NB4 (cell line): ENCODE data around the gene MOCOS.

Experiments
- DNase-seq: peaks from one replicate; pipeline ENCODE4 v3.0.0; 2010; ENCODE audit warnings: low read depth
- H3K4me3 ChIP-seq: one replicate; pipeline ENCODE4 v1.5.1; 2011; ENCODE audit warnings: mild to moderate bottlenecking, low read depth, low read length, moderate library complexity
- CTCF ChIP-seq: IDR thresholded peaks from one replicate; pipeline ENCODE4 v1.5.1; 2012; ENCODE audit warnings: low read depth, low read length
- MAX ChIP-seq: IDR thresholded peaks from 2 replicates; pipeline ENCODE4 v1.6.1; 2011; ENCODE audit warnings: low read depth, low read length
- MYC ChIP-seq: IDR thresholded peaks from 2 replicates; pipeline ENCODE4 v1.6.1; 2011; ENCODE audit warnings: low read depth, low read length
- POLR2A ChIP-seq: IDR thresholded peaks from 2 replicates; pipeline ENCODE4 v1.6.1; 2011; ENCODE audit warnings: mild to moderate bottlenecking; ENCODE audit not compliant: insufficient read length; ENCODE audit errors: extremely low read depth

Gene MOCOS

GRCh38 chr18:36149514-36150289, 37.6 kb upstream of the MOCOS start:
- TF ChIP-seq CTCF: no peak
- no peak for TF ChIP-seq MAX
- TF ChIP-seq POLR2A: no peak
- no peak for TF ChIP-seq MYC
- DNase-seq: no peak
- H3K4me3 ChIP-seq: no peak overlapping the region

- DNase-seq: no peak
- TF ChIP-seq POLR2A (no peak), CTCF (no peak), MYC (no peak), MAX (no peak)
- no peak overlapping the region for H3K4me3 ChIP-seq
Observed at GRCh38 chr18:36152781-36153180, 34.5 kb upstream of the MOCOS start.

- no peak overlapping the region for H3K4me3 ChIP-seq
- no peak for DNase-seq
- TF ChIP-seq MAX: no peak
- no peak for TF ChIP-seq MYC
- no peak for TF ChIP-seq POLR2A
- no peak for TF ChIP-seq CTCF
Observed at GRCh38 chr18:36153203-36153602, 34.1 kb upstream of the MOCOS start.

- DNase-seq: no peak
- no peak overlapping the region for H3K4me3 ChIP-seq
- no peak for TF ChIP-seq CTCF
- no peak for TF ChIP-seq POLR2A
- TF ChIP-seq MAX: no peak
- TF ChIP-seq MYC: no peak
Observed at GRCh38 chr18:36153771-36154170, 33.5 kb upstream of the MOCOS start.

GRCh38 chr18:36155851-36156757, 31.2 kb upstream of the MOCOS start:
- TF ChIP-seq MAX (no peak), CTCF (no peak), POLR2A (no peak), MYC (no peak)
- DNase-seq: no peak
- H3K4me3 ChIP-seq: no peak overlapping the region
